Suprapubic skin (tissue), 3 donors: ENCODE results near the gene TEAD4.

ENCODE experiments used
- POLR2A ChIP-seq, 2 donors: fragments of 450-650 bp; IDR thresholded peaks; one replicate each; pipeline ENCODE4 v1.6.1; 2017; ENCODE audit warnings: antibody characterized with exemption in 2 of 2, mild to moderate bottlenecking in 2 of 2, moderate library complexity in 2 of 2
- TF ChIP-seq, protein P1 (sequence below), 2 donors: fragments of 200-600 bp in 1 of 2; fragments of 450-650 bp in 1 of 2; sonication (generic) in 1 of 2; IDR thresholded peaks; one replicate each; pipeline ENCODE4 v1.5.1; 2016 to 2019; ENCODE audit warnings: antibody characterized with exemption in 2 of 2, mild to moderate bottlenecking in 1 of 2, moderate library complexity in 1 of 2

GRCh38 chr12:3042826-3043225 lies 83.6 kb downstream of the TEAD4 start:
- TF ChIP-seq, protein P1, sequence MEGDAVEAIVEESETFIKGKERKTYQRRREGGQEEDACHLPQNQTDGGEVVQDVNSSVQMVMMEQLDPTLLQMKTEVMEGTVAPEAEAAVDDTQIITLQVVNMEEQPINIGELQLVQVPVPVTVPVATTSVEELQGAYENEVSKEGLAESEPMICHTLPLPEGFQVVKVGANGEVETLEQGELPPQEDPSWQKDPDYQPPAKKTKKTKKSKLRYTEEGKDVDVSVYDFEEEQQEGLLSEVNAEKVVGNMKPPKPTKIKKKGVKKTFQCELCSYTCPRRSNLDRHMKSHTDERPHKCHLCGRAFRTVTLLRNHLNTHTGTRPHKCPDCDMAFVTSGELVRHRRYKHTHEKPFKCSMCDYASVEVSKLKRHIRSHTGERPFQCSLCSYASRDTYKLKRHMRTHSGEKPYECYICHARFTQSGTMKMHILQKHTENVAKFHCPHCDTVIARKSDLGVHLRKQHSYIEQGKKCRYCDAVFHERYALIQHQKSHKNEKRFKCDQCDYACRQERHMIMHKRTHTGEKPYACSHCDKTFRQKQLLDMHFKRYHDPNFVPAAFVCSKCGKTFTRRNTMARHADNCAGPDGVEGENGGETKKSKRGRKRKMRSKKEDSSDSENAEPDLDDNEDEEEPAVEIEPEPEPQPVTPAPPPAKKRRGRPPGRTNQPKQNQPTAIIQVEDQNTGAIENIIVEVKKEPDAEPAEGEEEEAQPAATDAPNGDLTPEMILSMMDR (IDR thresholded peaks at IDR 0.05) = no peak
- no peak for TF ChIP-seq POLR2A (IDR thresholded peaks at IDR 0.05)
